ENCODE results near the gene MRC1. TPM values are rescaled to one million over a fixed set of nuclear protein-coding genes. Genes with fewer than 3 reads are reported as not detected.

The MRC1 gene
- total RNA-seq, 6 donors from 2014 or later = 77.4 to 493 (median 121) TPM

GRCh38 chr10:17793823-17794644 is 15.1 kb upstream of the MRC1 start:
- DNase-seq (no peak), ATAC-seq (ENCODE audit: low FRiP score in 2 of 2) (peak in 1 of 2 donors; percentile 67)

GRCh38 chr10:17795083-17795482 is 14.1 kb upstream of the MRC1 start:
- WGBS, 2 donors = 91 to 94% methylated on average over 4 of the region's 4 CpGs

More at GRCh38 chr10:17793823-17794644, 15.1 kb upstream of the MRC1 start:
- no peaks in the 10 kb centered on the region for H3K9me3 ChIP-seq
- 64 to 66% methylated on average over 6 of the region's 6 CpGs for WGBS, 2 donors
- H3K27ac ChIP-seq = peak overlapping the region in 1 of 4 donors; percentile 11
- peaks cover 0 to 8% (median 0%) of the 10 kb centered on the region in 4 donors for H3K4me1 ChIP-seq
- H3K36me3 ChIP-seq = no peaks in the 10 kb centered on the region
- no peaks in the 10 kb centered on the region for H3K27me3 ChIP-seq
- TF ChIP-seq EP300 (IDR thresholded peaks at IDR 0.05) (no peak), POLR2A (IDR thresholded peaks at IDR 0.05) (no peak), CTCF (IDR thresholded peaks at IDR 0.05) (no peak), POLR2AphosphoS5 (IDR thresholded peaks at IDR 0.05) (no peak)
- H3K4me3 ChIP-seq = no peak overlapping the region

GRCh38 chr10:17795813-17796594 is 13.1 kb upstream of the MRC1 start:
- DNase-seq (no peak), ATAC-seq (ENCODE audit: low FRiP score in 2 of 2) (no peak)
- Histone ChIP-seq H3K9me3 (no peaks in the 10 kb centered on the region), H3K27me3 (no peaks in the 10 kb centered on the region), H3K27ac (no peak overlapping the region), H3K4me1 (peaks cover 0 to 8% (median 0%) of the 10 kb centered on the region in 4 donors), H3K4me3 (no peak overlapping the region), H3K36me3 (no peaks in the 10 kb centered on the region)
- no peak for TF ChIP-seq POLR2A (IDR thresholded peaks at IDR 0.05)
- TF ChIP-seq POLR2AphosphoS5 (IDR thresholded peaks at IDR 0.05) = no peak
- TF ChIP-seq CTCF (IDR thresholded peaks at IDR 0.05) = no peak
- TF ChIP-seq EP300 (IDR thresholded peaks at IDR 0.05) = no peak
- 82 to 93% methylated on average over 14 to 17 of the region's 17 CpGs for WGBS, 2 donors

More at GRCh38 chr10:17795083-17795482, 14.1 kb upstream of the MRC1 start:
- DNase-seq (no peak), ATAC-seq (ENCODE audit: low FRiP score in 2 of 2) (no peak)
- Histone ChIP-seq H3K4me3 (no peak overlapping the region), H3K9me3 (no peaks in the 10 kb centered on the region), H3K27me3 (no peaks in the 10 kb centered on the region), H3K36me3 (no peaks in the 10 kb centered on the region), H3K27ac (no peak overlapping the region), H3K4me1 (peaks cover 0 to 8% (median 0%) of the 10 kb centered on the region in 4 donors)
- no peak for TF ChIP-seq POLR2AphosphoS5 (IDR thresholded peaks at IDR 0.05)
- no peak for TF ChIP-seq CTCF (IDR thresholded peaks at IDR 0.05)
- no peak for TF ChIP-seq EP300 (IDR thresholded peaks at IDR 0.05)
- TF ChIP-seq POLR2A (IDR thresholded peaks at IDR 0.05) = no peak

GRCh38 chr10:17801507-17801906 is 7.6 kb upstream of the MRC1 start:
- no peak overlapping the region for H3K4me3 ChIP-seq
- no peaks in the 10 kb centered on the region for H3K27me3 ChIP-seq
- ATAC-seq (ENCODE audit: low FRiP score in 2 of 2) = no peak
- WGBS, 2 donors = 91 to 92% methylated on average over 3 of the region's 3 CpGs
- H3K9me3 ChIP-seq = no peaks in the 10 kb centered on the region
- DNase-seq = no peak
- no peaks in the 10 kb centered on the region for H3K4me1 ChIP-seq
- H3K27ac ChIP-seq = no peak overlapping the region
- H3K36me3 ChIP-seq = no peaks in the 10 kb centered on the region
- no peak for TF ChIP-seq CTCF (IDR thresholded peaks at IDR 0.05)
- no peak for TF ChIP-seq EP300 (IDR thresholded peaks at IDR 0.05)
- TF ChIP-seq POLR2A (IDR thresholded peaks at IDR 0.05) = no peak
- no peak for TF ChIP-seq POLR2AphosphoS5 (IDR thresholded peaks at IDR 0.05)
